Fibroblast of villous mesenchyme (primary cell): ENCODE results near the gene PLCB2. TPM values are rescaled to one million over a fixed set of nuclear protein-coding genes. Genes with fewer than 3 reads are reported as not detected.

Experiments used
- DNase-seq: peaks from one replicate; pipeline ENCODE4 v3.0.0-alpha.2; 2010; ENCODE audit warnings: low read depth
- H3K4me3 ChIP-seq: 2 replicates; pipeline ENCODE4 v1.5.1; 2011; ENCODE audit warnings: low read depth, mild to moderate bottlenecking, low read length
- total RNA-seq: library from RNA; depleted of rRNA; stranded (reverse); fragments of >200 nt; gene quantifications from 2 replicates; pipeline ENCODE4 v1.2.3, GENCODE V29; 2012
- TF ChIP-seq, protein P1 (sequence below): IDR thresholded peaks from 2 replicates; pipeline ENCODE4 v1.5.1; 2012; ENCODE audit warnings: low read depth, mild to moderate bottlenecking, low read length; ENCODE audit not compliant: insufficient read depth

Gene PLCB2
- total RNA-seq, 1 donor, result 0.43 TPM

DNA sequence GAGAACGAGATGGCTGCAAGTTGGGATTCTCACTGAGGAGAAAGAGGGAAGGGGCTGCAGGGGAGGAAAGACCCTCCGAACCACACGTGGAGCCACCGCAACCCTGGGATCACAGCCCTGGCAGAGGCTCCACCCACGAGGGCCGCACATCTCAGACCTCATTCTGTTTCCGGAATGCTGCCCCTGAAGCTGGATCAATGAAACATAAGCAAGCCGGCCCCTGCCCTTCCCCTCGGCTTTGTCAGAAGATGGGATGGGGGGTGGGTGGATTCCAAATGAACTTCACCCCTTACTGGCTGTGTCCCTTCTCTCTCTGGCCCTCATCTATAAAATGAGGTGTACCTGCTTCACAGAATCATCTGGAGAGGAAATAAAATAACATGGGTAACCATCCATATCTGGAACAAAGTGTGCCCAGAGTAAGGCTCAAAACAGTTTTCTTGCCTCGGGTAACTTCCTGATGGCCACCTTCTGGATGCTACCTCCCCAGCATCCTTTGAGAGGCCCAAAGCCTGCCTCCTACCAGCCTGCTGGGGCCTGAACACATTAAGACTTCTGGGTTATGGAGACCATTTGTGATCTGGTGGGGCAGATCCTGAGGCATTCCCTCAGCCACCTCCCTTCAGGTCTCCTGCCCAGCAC is 37.6 kb upstream of the PLCB2 start:
- no peak for DNase-seq

DNA sequence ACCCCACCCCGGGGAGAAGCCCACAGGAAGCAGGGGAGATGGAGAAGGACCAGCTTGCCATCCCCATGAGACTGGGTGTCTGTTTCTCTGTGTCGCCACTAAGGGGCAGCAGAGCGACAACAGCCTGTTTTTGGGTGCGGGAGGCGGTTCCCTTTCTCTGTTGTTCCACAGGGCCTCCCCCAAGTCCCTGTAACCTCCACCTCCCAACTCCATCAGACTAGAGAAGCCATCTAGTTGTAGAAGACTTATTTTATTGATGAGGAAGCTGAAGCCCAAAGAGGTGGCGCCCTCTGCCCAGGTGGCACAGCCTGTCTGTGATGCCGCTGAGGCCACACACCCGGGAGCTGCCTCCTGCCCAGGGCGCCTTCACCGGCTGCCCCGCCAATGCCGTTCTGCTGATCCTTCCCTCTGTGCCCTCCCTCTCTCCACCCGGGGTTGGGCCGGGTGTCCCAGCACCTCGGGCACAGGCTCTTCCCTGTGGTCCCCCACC is 36.9 kb upstream of the PLCB2 start:
- no peak overlapping the region for H3K4me3 ChIP-seq
- TF ChIP-seq, protein P1, sequence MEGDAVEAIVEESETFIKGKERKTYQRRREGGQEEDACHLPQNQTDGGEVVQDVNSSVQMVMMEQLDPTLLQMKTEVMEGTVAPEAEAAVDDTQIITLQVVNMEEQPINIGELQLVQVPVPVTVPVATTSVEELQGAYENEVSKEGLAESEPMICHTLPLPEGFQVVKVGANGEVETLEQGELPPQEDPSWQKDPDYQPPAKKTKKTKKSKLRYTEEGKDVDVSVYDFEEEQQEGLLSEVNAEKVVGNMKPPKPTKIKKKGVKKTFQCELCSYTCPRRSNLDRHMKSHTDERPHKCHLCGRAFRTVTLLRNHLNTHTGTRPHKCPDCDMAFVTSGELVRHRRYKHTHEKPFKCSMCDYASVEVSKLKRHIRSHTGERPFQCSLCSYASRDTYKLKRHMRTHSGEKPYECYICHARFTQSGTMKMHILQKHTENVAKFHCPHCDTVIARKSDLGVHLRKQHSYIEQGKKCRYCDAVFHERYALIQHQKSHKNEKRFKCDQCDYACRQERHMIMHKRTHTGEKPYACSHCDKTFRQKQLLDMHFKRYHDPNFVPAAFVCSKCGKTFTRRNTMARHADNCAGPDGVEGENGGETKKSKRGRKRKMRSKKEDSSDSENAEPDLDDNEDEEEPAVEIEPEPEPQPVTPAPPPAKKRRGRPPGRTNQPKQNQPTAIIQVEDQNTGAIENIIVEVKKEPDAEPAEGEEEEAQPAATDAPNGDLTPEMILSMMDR, result peak; percentile 84
- DNase-seq, result peak; percentile 61

More for the DNA sequence above, 37.6 kb upstream of the PLCB2 start:
- no peak overlapping the region for H3K4me3 ChIP-seq
- TF ChIP-seq, protein P1, result no peak

DNA sequence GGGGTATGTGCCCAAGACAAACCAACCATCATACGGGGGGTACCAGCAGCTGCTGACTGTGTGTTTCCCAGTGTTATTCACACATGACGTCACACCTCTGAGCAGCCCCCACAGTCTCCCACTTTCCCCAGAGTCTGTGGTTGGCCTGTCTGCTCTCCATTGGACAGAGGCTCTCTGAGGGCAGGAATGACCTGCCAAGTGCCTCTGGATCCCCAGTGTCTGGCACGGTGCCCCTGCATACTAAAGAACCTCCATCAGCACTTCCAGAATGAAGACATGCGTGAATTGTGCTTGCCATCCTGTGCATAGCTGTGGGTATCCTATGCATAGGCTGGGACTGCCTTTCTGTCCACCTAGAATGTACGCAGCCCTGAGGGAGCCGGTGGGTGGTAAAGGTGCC is 36.5 kb upstream of the PLCB2 start:
- no peak for DNase-seq
- H3K4me3 ChIP-seq, result no peak overlapping the region
- TF ChIP-seq, protein P1, result no peak

DNA sequence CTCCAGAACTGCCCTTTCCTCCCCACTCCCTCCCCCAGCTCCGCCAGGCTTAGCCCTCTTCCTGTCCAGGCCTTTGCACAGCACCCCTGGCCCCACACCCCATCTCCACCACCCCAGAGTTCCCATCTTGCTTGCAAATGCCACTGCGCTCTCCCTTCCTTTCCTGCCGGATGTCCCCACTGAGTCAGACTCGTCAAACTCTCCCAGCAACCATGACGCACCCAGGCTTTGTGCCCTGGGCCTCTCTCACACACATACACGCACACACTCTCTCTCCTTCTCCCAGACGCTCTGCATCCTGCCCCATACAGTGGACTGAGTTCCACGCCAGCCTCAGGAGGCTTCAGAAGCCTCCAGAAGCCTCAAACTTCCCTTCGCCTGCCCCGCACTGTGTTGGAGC is 35.8 kb upstream of the PLCB2 start:
- DNase-seq, result peak; percentile 89
- no peak overlapping the region for H3K4me3 ChIP-seq
- TF ChIP-seq, protein P1, result no peak

DNA sequence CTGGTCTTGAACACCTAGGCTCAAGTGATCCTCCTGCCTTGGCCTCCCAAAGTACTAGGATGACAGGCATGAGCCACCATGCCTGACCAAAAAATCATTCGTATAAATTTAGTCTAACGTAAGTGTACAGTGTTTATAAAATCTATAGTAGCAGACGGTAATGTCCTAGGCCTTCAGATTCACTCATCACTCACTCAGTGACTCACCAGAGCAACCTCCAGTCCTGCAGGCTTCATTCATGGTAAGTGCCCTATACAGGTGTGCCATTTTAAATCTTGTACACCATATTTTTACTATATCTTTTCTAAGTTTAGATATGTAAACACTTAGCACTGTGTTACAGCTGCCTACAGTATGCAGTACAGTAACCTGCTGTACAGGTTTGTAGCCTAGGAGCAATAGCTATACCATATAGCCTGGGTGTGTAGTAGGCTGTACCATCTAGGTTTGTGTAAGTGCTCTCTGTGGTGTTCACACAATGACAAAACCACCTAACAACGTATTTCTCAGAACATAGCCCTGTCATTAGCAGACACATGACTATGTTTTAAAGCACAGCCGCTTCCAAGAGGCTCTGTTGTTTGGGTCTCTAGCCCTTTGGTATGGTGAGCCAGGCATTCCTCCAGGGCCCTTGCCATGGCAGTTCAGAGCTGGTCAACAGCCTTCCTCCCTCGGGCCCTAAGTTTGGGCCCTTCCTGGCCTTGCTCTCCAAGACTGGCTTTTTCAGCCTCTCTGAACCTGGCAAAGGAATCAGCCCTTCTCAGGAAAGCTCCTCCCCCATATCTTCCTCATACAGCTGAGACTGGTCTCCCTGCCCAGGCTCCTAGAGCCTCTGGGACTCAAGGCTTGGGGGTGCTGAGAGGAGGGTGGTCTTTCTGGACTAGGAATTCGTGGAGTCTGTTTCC is 34.9 kb upstream of the PLCB2 start:
- no peak overlapping the region for H3K4me3 ChIP-seq
- no peak for DNase-seq
- TF ChIP-seq, protein P1, result no peak

DNA sequence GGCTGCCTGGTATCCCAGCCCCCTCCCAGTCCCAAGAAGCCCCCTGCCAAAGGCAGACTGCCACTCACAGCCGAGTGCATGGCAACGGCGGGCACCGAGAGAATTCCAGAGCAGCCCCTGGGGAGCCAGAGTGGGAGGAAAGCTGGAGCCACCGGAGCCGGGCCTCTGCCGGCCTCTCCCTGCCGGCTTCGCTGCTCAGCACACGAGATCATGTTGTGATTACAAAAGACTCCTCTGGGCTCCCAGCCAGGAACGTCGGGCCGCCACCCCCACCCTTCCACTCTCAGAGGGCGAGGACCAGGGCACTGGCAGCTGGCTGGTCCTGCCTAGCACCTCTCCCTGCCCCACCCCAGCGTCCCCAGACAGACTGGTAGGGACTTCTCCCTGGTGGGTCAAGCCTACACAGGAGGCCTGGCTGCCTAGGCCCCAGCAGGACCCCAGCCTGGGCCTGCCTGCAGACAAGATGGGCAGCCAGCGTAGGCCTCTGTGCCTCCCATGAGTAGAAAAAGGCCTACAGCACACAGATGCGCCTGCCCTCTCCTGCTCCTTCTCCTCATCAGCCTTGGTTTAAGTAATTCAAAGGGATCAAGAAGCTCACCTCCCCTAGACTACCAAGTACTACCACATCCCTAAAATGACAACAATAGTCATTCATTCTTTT is 33.1 kb upstream of the PLCB2 start, which contains the start of gene CCDC9B:
TSS of gene CCDC9B (minus strand) at position 200 of the 661 bp plus-strand sequence. CDS start at position 80, 120 bp downstream.
- peak within 1 kb of the TSS; percentile 57 for H3K4me3 ChIP-seq
- TF ChIP-seq, protein P1, result no peak
- peak; percentile 93 for DNase-seq
